GM12878 (cell line): Measurements from ENCODE around the gene DNAAF1. TPM values are rescaled to one million over a fixed set of nuclear protein-coding genes. Genes with fewer than 3 reads are reported as not detected.

Experiments used
- ATAC-seq: fragments of 200-7000 bp; cut with Tn5 transposase; 3 replicates; pipeline ENCODE4 v1.9.1; 2020; ENCODE audit warnings: mild to moderate bottlenecking, moderate library complexity
- BruUV-seq: library from RNA; stranded (reverse); fragments of 400-500 nt; replicated peaks from 2 replicates; lab custom pipeline; 2021; lab: Mats Ljungman, UMichigan
- CTCF ChIA-PET: fragments of 300-600 bp; sonication (Branson Sonifier 250); formaldehyde crosslinking; extraction: SDS; loops from one replicate; lab custom pipeline; 2021; ENCODE audit warnings: inconsistent platforms; lab: Yijun Ruan, JAX
- POLR2A ChIA-PET: fragments of 350-600 bp; formaldehyde crosslinking; extraction: SDS; loops from one replicate; lab custom pipeline; 2021; ENCODE audit warnings: inconsistent platforms; lab: Charles Lee
- RAD21 ChIA-PET: fragments of 300-600 bp; sonication (Branson Sonifier 250); formaldehyde crosslinking; loops from one replicate; lab custom pipeline; 2023; ENCODE audit warnings: antibody characterized with exemption; ENCODE audit not compliant: unreplicated experiment; lab: Charles Lee
- SMC1A ChIA-PET: fragments of 300-600 bp; sonication (Branson Sonifier 250); formaldehyde crosslinking; loops from one replicate; lab custom pipeline; 2023; ENCODE audit not compliant: unreplicated experiment, uncharacterized antibody; lab: Charles Lee
- DNase-seq: peaks from one replicate; pipeline ENCODE4 v3.0.0-alpha.2; 2011; ENCODE audit warnings: low read depth, low spot score
- FAIRE-seq: peaks from 3 replicates; lab custom pipeline; 2011; peaks lifted over from hg19 to GRCh38; lab: Jason Lieb, UNC
- H2AFZ ChIP-seq: 2 replicates; pipeline ENCODE4 v1.6.0; 2011; ENCODE audit warnings: low read depth, low read length, control low read depth; ENCODE audit not compliant: control insufficient read depth
- H3K27ac ChIP-seq: 2 replicates; pipeline ENCODE4 v1.5.1; 2011; ENCODE audit warnings: control low read depth; ENCODE audit not compliant: control insufficient read depth, insufficient read depth
- H3K27me3 ChIP-seq, 2 experiments: replicated peaks in 1 of 2; 2 replicates each; pipeline versions ENCODE4 v1.6.0 to v1.6.1; 2011; ENCODE audit warnings: low read length in 1 of 2; ENCODE audit not compliant: control insufficient read depth in 2 of 2, insufficient read depth in 2 of 2
- H3K36me3 ChIP-seq, 2 experiments: 2 replicates each; pipeline ENCODE4 v1.5.1; 2011; ENCODE audit warnings: low read length in 1 of 2; ENCODE audit not compliant: control insufficient read depth in 2 of 2, insufficient read depth in 2 of 2
- H3K4me1 ChIP-seq: 2 replicates; pipeline ENCODE4 v1.6.1; 2011; ENCODE audit warnings: mild to moderate bottlenecking, low read length, moderate library complexity, mixed read lengths; ENCODE audit not compliant: control insufficient read depth, insufficient read depth
- H3K4me2 ChIP-seq: 2 replicates; pipeline ENCODE4 v1.6.0; 2011; ENCODE audit warnings: control low read depth; ENCODE audit not compliant: control insufficient read depth, insufficient read depth
- H3K4me3 ChIP-seq: fragments of 200-600 bp; sonication (generic); 2 replicates; pipeline ENCODE4 v1.5.1; 2016
- H3K79me2 ChIP-seq: 2 replicates; pipeline ENCODE4 v1.6.0; 2011; ENCODE audit warnings: low read length; ENCODE audit not compliant: control insufficient read depth, insufficient read depth
- H3K9ac ChIP-seq: 2 replicates; pipeline ENCODE4 v1.8.0; 2011; ENCODE audit warnings: low read length, control low read depth, mixed read lengths; ENCODE audit not compliant: control insufficient read depth, insufficient read depth
- H3K9me3 ChIP-seq: replicated peaks from 3 replicates; pipeline ENCODE4 v1.5.1; 2011; ENCODE audit warnings: mild to moderate bottlenecking, low read length; ENCODE audit not compliant: control insufficient read depth, insufficient read depth
- H4K20me1 ChIP-seq: 2 replicates; pipeline ENCODE4 v1.6.0; 2011; ENCODE audit not compliant: control insufficient read depth, insufficient read depth
- BHLHE40 ChIP-seq, 2 experiments: fragments of 450-650 bp in 1 of 2; IDR thresholded peaks; 2 replicates each; pipeline ENCODE4 v1.6.1; 2011 to 2017; ENCODE audit warnings: low read depth in 2 of 2, borderline replicate concordance in 1 of 2, improper control_type of control experiment in 1 of 2, low read length in 1 of 2, mild to moderate bottlenecking in 1 of 2
- JUND ChIP-seq: IDR thresholded peaks from 2 replicates; pipeline ENCODE4 v1.6.1; 2012; ENCODE audit warnings: low read depth, mild to moderate bottlenecking, low read length, improper control_type of control experiment, moderate library complexity
- MEF2B ChIP-seq: fragments of 450-650 bp; IDR thresholded peaks from 2 replicates; pipeline ENCODE4 v1.6.1; 2018; ENCODE audit warnings: mild to moderate bottlenecking, moderate library complexity; ENCODE audit not compliant: partially characterized antibody, poor library complexity, severe bottlenecking
- NKRF ChIP-seq: fragments of 450-650 bp; conservative IDR thresholded peaks from 2 replicates; pipeline ENCODE4 v1.6.1; 2017; ENCODE audit warnings: mild to moderate bottlenecking, moderate library complexity
- POLR2A ChIP-seq: IDR thresholded peaks from 2 replicates; pipeline ENCODE4 v1.6.1; 2011; ENCODE audit warnings: low read depth, mild to moderate bottlenecking, low read length
- RB1 ChIP-seq: fragments of 450-650 bp; formaldehyde crosslinking; IDR thresholded peaks from 2 replicates; pipeline ENCODE4 v1.6.1; 2017; ENCODE audit warnings: mild to moderate bottlenecking, borderline replicate concordance
- RCOR1 ChIP-seq: conservative IDR thresholded peaks from 2 replicates; pipeline ENCODE4 v1.6.1; 2012; ENCODE audit warnings: low read depth, low read length, improper control_type of control experiment
- SMARCA5 ChIP-seq: fragments of 450-650 bp; IDR thresholded peaks from 2 replicates; pipeline ENCODE4 v1.6.1; 2017; ENCODE audit warnings: mild to moderate bottlenecking
- STAT3 ChIP-seq: IDR thresholded peaks from 2 replicates; pipeline ENCODE4 v1.6.1; 2011; ENCODE audit warnings: low read depth, low read length, improper control_type of control experiment
- TCF3 ChIP-seq: IDR thresholded peaks from 2 replicates; pipeline ENCODE4 v1.6.1; 2012; ENCODE audit warnings: low read depth, mild to moderate bottlenecking, low read length, borderline replicate concordance; ENCODE audit not compliant: insufficient read depth
- WGBS: methylation state at CpG from one replicate; pipeline ENCODE4 v1.1.6; 2016; ENCODE audit warnings: low lambda C conversion rate; ENCODE audit not compliant: insufficient replicate concordance, insufficient coverage; ENCODE audit errors: missing lambda C conversion rate; 5-methylcytosine and 5-hydroxymethylcytosine counted together
- in situ Hi-C: fragments of 300-500 bp; cut with MboI; formaldehyde crosslinking; loops from 9 replicates; pipeline ENCODE4 v1.14.3; 2018; ENCODE audit warnings: mixed read lengths
- intact Hi-C: fragments of 100-400 bp; cut with micrococcal nuclease; formaldehyde crosslinking; loops from one replicate; pipeline ENCODE4 v1.14.2; 2022; ENCODE audit not compliant: unreplicated experiment
- polyA plus RNA-seq, 11 experiments: library from polyadenylated mRNA; depleted of rRNA in 4 of 11; unstranded in 6 of 11; stranded (reverse) in 5 of 11; fragments of >200 nt; fragmentation: Nextera tagmentation in 4 of 11; fragmentation: Illumina TruSeq in 1 of 11; extraction: Ambion mirVana in 4 of 11; extraction: Trizol in 1 of 11; gene quantifications; 1 replicate in 1 of 11; 2 replicates in 10 of 11; pipeline versions ENCODE4 v1.2.1 to v1.2.3, GENCODE V29; 2011 to 2016; ENCODE audit warnings: inconsistent platforms in 2 of 11, missing spikeins in 2 of 11, low read depth in 1 of 11
- total RNA-seq, 4 experiments: library from RNA; depleted of rRNA in 3 of 4; stranded (reverse); fragments of >200 nt in 3 of 4; fragmentation: Illumina TruSeq in 1 of 4; extraction: Trizol in 1 of 4; gene quantifications; 2 replicates each; pipeline versions ENCODE4 v1.2.1 to v1.2.3, GENCODE V29; 2013 to 2021
- TF ChIP-seq, protein P1 (sequence below): fragments of 450-650 bp; IDR thresholded peaks from 2 replicates; pipeline ENCODE4 v1.6.1; 2017; ENCODE audit warnings: mild to moderate bottlenecking
- TF ChIP-seq, protein P2 (sequence below): IDR thresholded peaks from 2 replicates; pipeline ENCODE4 v1.6.1; 2011; ENCODE audit warnings: borderline replicate concordance, low read depth, mild to moderate bottlenecking, moderate library complexity, mixed read lengths, low read length; ENCODE audit not compliant: insufficient read depth; ENCODE audit errors: extremely low read length

DNAAF1 gene
- total and polyA plus RNA-seq, 10 of the 15 experiments (the other 5 are each of a cell fraction or from before 2014, with no cell fraction given), result 0.02 to 0.76 (median 0.08) TPM; not detected in 6

- DNase-seq, result no peak
- Histone ChIP-seq H3K27ac (no peak overlapping the region), H3K36me3 (no peaks in the 10 kb centered on the region), H3K27me3 (no peaks in the 10 kb centered on the region), H3K9me3 (no peaks in the 10 kb centered on the region), H3K79me2 (peaks cover 1% of the 10 kb centered on the region; the same call in 1 of the 2 replicates), H3K9ac (no peak overlapping the region), H3K4me2 (no peak overlapping the region), H2AFZ (no peak overlapping the region), H3K4me1 (peaks cover 13% of the 10 kb centered on the region), H4K20me1 (no peaks in the 10 kb centered on the region), H3K4me3 (no peak overlapping the region)
- ChIA-PET POLR2A (no interaction called here), CTCF (interaction anchor here (0.8 to 1.5 kb wide), 5 partner anchors 16 to 332 kb away, joined by 3 read pairs; partner anchors contain the start of gene TAF1C), SMC1A (interaction anchor here (0.7 to 1.5 kb wide), 3 partner anchors 15 to 58 kb away, joined by 3 to 4 read pairs (median 3); no protein-coding TSS in a partner anchor), RAD21 (interaction anchor here (1.8 kb wide), 1 partner anchor 21 kb away, joined by 5 read pairs; the partner anchor contains the start of gene MBTPS1)
- in situ Hi-C loops, result no loop called here
- WGBS, result 93% methylated on average over 7 of the region's 7 CpGs
- no peak for FAIRE-seq
- no peak for TF ChIP-seq TCF3
- TF ChIP-seq BHLHE40 (IDR thresholded peaks at IDR 0.05; ENCODE audit: borderline replicate concordance in 1 of 2, low read depth in 2 of 2, low read length in 1 of 2), result no peak
- TF ChIP-seq, protein P1, sequence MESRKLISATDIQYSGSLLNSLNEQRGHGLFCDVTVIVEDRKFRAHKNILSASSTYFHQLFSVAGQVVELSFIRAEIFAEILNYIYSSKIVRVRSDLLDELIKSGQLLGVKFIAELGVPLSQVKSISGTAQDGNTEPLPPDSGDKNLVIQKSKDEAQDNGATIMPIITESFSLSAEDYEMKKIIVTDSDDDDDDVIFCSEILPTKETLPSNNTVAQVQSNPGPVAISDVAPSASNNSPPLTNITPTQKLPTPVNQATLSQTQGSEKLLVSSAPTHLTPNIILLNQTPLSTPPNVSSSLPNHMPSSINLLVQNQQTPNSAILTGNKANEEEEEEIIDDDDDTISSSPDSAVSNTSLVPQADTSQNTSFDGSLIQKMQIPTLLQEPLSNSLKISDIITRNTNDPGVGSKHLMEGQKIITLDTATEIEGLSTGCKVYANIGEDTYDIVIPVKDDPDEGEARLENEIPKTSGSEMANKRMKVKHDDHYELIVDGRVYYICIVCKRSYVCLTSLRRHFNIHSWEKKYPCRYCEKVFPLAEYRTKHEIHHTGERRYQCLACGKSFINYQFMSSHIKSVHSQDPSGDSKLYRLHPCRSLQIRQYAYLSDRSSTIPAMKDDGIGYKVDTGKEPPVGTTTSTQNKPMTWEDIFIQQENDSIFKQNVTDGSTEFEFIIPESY, result no peak
- TF ChIP-seq MEF2B, result no peak
- TF ChIP-seq JUND, result no peak
- no peak for TF ChIP-seq RCOR1
- TF ChIP-seq POLR2A, result no peak
- no peak for TF ChIP-seq STAT3
- TF ChIP-seq SMARCA5, result no peak
- TF ChIP-seq RB1, result no peak
- TF ChIP-seq, protein P2, sequence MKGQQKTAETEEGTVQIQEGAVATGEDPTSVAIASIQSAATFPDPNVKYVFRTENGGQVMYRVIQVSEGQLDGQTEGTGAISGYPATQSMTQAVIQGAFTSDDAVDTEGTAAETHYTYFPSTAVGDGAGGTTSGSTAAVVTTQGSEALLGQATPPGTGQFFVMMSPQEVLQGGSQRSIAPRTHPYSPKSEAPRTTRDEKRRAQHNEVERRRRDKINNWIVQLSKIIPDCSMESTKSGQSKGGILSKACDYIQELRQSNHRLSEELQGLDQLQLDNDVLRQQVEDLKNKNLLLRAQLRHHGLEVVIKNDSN, result no peak
- no peak for TF ChIP-seq NKRF
- intact Hi-C loops, result no loop called here
- no peak for ATAC-seq
- no TSS peak for BruUV-seq
These were observed 7.2 kb upstream of the DNAAF1 start for GRCh38 chr16:84137769-84138357.
